ENCODE results near the gene TAF7.

GRCh38 chr5:141354900-141355469 lies 34.4 kb upstream of the TAF7 start, which contains the start of gene PCDHGA4:
- peak; percentile 22; the same call in 1 of the 2 replicates for TF ChIP-seq RAD21 (IDR thresholded peaks at IDR 0.05; ENCODE audit: low read depth)
- TF ChIP-seq CEBPB (IDR thresholded peaks at IDR 0.05): no peak
